H1 (cell line): Measurements from ENCODE around the gene SCARB2.

ENCODE experiments used
- CHD2 ChIP-seq: IDR thresholded peaks from 2 replicates; pipeline ENCODE4 v1.6.1; 2012; ENCODE audit warnings: low read length, improper control_type of control experiment
- EZH2 ChIP-seq: fragments of 200-600 bp; sonication (generic); IDR thresholded peaks from 2 replicates; pipeline ENCODE4 v1.7.1; 2012; ENCODE audit warnings: low read depth, mild to moderate bottlenecking, moderate library complexity, low read length, inconsistent platforms; ENCODE audit not compliant: severe bottlenecking
- FOSL1 ChIP-seq: IDR thresholded peaks from 2 replicates; pipeline ENCODE4 v1.6.1; 2011; ENCODE audit warnings: mild to moderate bottlenecking, low read depth, low read length, moderate library complexity; ENCODE audit not compliant: insufficient read depth
- KDM1A ChIP-seq: fragments of 200-600, 300-600 bp; sonication (generic); IDR thresholded peaks from 2 replicates; pipeline ENCODE4 v1.7.1; 2016; ENCODE audit warnings: mild to moderate bottlenecking, low read length, borderline replicate concordance
- NANOG ChIP-seq: IDR thresholded peaks from 2 replicates; pipeline ENCODE4 v1.6.1; 2011; ENCODE audit warnings: low read length, low read depth, mild to moderate bottlenecking, inconsistent platforms; ENCODE audit not compliant: insufficient read depth, poor library complexity, severe bottlenecking
- SP2 ChIP-seq: IDR thresholded peaks from 2 replicates; pipeline ENCODE4 v1.6.1; 2012; ENCODE audit warnings: mild to moderate bottlenecking, low read length, inconsistent platforms
- TAF1 ChIP-seq: IDR thresholded peaks from 2 replicates; pipeline ENCODE4 v1.6.1; 2011; ENCODE audit warnings: mild to moderate bottlenecking, low read depth, low read length
- TCF12 ChIP-seq: IDR thresholded peaks from 2 replicates; pipeline ENCODE4 v1.6.1; 2011; ENCODE audit warnings: low read depth, mild to moderate bottlenecking, low read length
- YY1 ChIP-seq: IDR thresholded peaks from 2 replicates; pipeline ENCODE4 v1.6.1; 2011; ENCODE audit warnings: low read depth, mild to moderate bottlenecking, low read length
- TF ChIP-seq, protein P1 (sequence below), 3 experiments: IDR thresholded peaks; 1 replicate in 2 of 3; 2 replicates in 1 of 3; pipeline versions ENCODE4 v1.5.1 to v1.6.1; 2011; ENCODE audit warnings: low read length in 3 of 3, mild to moderate bottlenecking in 3 of 3, inconsistent platforms in 2 of 3, low read depth in 1 of 3, moderate library complexity in 1 of 3; ENCODE audit not compliant: insufficient read depth in 1 of 3; ENCODE audit errors: control extremely low read depth in 1 of 3
- TF ChIP-seq, protein P2 (sequence below): IDR thresholded peaks from 2 replicates; pipeline ENCODE4 v1.6.1; 2012; ENCODE audit warnings: low read length, inconsistent platforms
- TF ChIP-seq, protein P3 (sequence below): IDR thresholded peaks from 2 replicates; pipeline ENCODE4 v1.6.1; 2012; ENCODE audit warnings: inconsistent platforms

DNA sequence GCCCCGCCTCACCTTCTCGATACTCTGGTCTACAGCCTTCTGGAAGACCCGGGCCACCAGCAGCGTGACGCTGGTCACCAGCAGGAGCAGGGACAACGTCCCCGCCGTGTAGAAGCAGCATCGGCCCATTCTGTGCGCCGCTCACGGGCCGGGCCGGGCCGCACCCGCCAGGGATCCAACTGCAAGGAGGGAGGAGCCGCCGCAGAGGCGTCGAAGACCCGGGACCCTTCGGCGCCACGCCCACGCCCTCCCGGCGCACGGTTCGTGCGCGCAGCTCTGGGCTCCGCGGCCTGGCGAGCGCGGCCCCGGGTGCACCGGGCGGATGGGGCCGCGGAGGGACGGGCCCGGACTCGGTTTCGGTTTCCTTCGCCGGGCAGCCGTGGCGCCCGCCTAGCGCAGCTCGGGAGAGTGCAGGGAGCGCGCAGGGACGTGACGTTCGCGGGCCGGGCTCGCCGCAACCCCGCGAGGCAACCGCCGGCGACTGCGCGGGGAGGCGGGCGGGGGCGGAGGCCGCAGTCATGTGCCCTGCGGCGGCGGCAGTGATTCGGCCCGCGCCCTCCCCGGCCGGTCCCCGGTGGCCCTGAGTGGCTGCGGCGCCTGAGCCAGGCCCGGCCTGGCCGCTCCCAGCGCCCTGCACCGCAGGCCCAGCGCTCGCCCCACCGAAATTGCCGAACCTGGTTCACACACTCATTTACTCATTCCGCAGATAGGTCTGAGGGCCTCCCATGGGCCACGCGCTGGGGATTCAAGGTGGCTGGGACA, at the start of gene SCARB2:
- TF ChIP-seq CHD2 (no peak; the same call in 1 of the 2 replicates), NANOG (no peak), TCF12 (no peak), EZH2 (peak; percentile 22), KDM1A (0 out of 2 replicates have a peak, but pooled peaks have one; percentile 50), FOSL1 (no peak), SP2 (no peak), TAF1 (peak; percentile 71), YY1 (no peak)
- TF ChIP-seq, protein P1, sequence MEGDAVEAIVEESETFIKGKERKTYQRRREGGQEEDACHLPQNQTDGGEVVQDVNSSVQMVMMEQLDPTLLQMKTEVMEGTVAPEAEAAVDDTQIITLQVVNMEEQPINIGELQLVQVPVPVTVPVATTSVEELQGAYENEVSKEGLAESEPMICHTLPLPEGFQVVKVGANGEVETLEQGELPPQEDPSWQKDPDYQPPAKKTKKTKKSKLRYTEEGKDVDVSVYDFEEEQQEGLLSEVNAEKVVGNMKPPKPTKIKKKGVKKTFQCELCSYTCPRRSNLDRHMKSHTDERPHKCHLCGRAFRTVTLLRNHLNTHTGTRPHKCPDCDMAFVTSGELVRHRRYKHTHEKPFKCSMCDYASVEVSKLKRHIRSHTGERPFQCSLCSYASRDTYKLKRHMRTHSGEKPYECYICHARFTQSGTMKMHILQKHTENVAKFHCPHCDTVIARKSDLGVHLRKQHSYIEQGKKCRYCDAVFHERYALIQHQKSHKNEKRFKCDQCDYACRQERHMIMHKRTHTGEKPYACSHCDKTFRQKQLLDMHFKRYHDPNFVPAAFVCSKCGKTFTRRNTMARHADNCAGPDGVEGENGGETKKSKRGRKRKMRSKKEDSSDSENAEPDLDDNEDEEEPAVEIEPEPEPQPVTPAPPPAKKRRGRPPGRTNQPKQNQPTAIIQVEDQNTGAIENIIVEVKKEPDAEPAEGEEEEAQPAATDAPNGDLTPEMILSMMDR (IDR thresholded peaks at IDR 0.05; ENCODE audit: control extremely low read depth in 1 of 3, insufficient read depth in 1 of 3, low read depth in 1 of 3, low read length in 3 of 3), result no peak
- TF ChIP-seq, protein P2, sequence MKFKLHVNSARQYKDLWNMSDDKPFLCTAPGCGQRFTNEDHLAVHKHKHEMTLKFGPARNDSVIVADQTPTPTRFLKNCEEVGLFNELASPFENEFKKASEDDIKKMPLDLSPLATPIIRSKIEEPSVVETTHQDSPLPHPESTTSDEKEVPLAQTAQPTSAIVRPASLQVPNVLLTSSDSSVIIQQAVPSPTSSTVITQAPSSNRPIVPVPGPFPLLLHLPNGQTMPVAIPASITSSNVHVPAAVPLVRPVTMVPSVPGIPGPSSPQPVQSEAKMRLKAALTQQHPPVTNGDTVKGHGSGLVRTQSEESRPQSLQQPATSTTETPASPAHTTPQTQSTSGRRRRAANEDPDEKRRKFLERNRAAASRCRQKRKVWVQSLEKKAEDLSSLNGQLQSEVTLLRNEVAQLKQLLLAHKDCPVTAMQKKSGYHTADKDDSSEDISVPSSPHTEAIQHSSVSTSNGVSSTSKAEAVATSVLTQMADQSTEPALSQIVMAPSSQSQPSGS, result no peak
- TF ChIP-seq, protein P3, sequence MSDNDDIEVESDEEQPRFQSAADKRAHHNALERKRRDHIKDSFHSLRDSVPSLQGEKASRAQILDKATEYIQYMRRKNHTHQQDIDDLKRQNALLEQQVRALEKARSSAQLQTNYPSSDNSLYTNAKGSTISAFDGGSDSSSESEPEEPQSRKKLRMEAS, result peak; percentile 62; the same call in 1 of the 2 replicates
